B cell (primary cell): ENCODE measurements around the gene SINHCAF. TPM values are rescaled to one million over a fixed set of nuclear protein-coding genes. Genes with fewer than 3 reads are reported as not detected.
"Not testable (repeated sequence)": the region's sequence is repeated elsewhere in the genome, so short reads cannot be mapped to it uniquely, and the experiment has no call there.

Experiments
- ATAC-seq: fragments of 200-7000 bp; cut with Tn5 transposase; one replicate; pipeline ENCODE4 v1.10.0; 2021; ENCODE audit warnings: low read depth, mild to moderate bottlenecking, moderate number of reproducible peaks, moderate library complexity
- CTCF ChIA-PET: fragments of 350-600 bp; sonication (Branson Sonifier 250); formaldehyde crosslinking; loops from one replicate; lab custom pipeline; 2021; ENCODE audit warnings: antibody characterized with exemption, inconsistent platforms; lab: Charles Lee
- POLR2A ChIA-PET: fragments of 350-600 bp; sonication (Branson Sonifier 250); formaldehyde crosslinking; loops from one replicate; lab custom pipeline; 2021; ENCODE audit warnings: antibody characterized with exemption; lab: Charles Lee
- DNase-seq: peaks from one replicate; pipeline ENCODE4 v3.0.0; 2013
- H2AFZ ChIP-seq: 2 replicates; pipeline ENCODE4 v1.6.1; 2012; ENCODE audit warnings: mild to moderate bottlenecking, low read depth, low read length; ENCODE audit not compliant: insufficient read depth, poor library complexity, severe bottlenecking
- H3K27ac ChIP-seq, 2 donors: 1 replicate in 1 of 2; 2 replicates in 1 of 2; pipeline ENCODE4 v1.5.1; 2012 to 2013; ENCODE audit warnings: low read length in 2 of 2, mild to moderate bottlenecking in 2 of 2, moderate library complexity in 1 of 2
- H3K27me3 ChIP-seq, 4 experiments: fragments of 200-600 bp in 1 of 4; sonication (generic) in 1 of 4; replicated peaks in 1 of 4; 1 replicate in 2 of 4; 2 replicates in 2 of 4; pipeline versions ENCODE4 v1.6.1 to v1.7.0; 2013 to 2016; ENCODE audit warnings: low read length in 3 of 4, mild to moderate bottlenecking in 2 of 4, mixed read lengths in 1 of 4, moderate library complexity in 1 of 4; ENCODE audit not compliant: insufficient read depth in 4 of 4, control insufficient read depth in 3 of 4; ENCODE audit errors: control extremely low read depth in 1 of 4
- H3K36me3 ChIP-seq, 2 experiments: replicated peaks in 1 of 2; 1 replicate in 1 of 2; 2 replicates in 1 of 2; pipeline versions ENCODE4 v1.6.1 to v1.7.1; 2013; ENCODE audit warnings: low read length in 1 of 2; ENCODE audit not compliant: insufficient read depth in 2 of 2, control insufficient read depth in 1 of 2; ENCODE audit errors: control extremely low read depth in 1 of 2, extremely low read depth in 1 of 2
- H3K4me1 ChIP-seq, 2 donors: fragments of 200-600 bp in 1 of 2; sonication (generic) in 1 of 2; 1 replicate in 1 of 2; 2 replicates in 1 of 2; pipeline versions ENCODE4 v1.5.1 to v1.6.1; 2013 to 2017; ENCODE audit warnings: low read length in 2 of 2; ENCODE audit not compliant: control insufficient read depth in 2 of 2, insufficient read depth in 2 of 2
- H3K4me2 ChIP-seq: replicated peaks from 2 replicates; pipeline ENCODE3; 2012; ENCODE audit warnings: mild to moderate bottlenecking, low read depth, low read length; ENCODE audit not compliant: poor library complexity, severe bottlenecking
- H3K4me3 ChIP-seq, 5 experiments: fragments of 200-600 bp in 1 of 5; sonication (generic) in 1 of 5; 1 replicate in 3 of 5; 2 replicates in 2 of 5; pipeline versions ENCODE4 v1.5.1 to v1.7.0; 2011 to 2016; ENCODE audit warnings: low read length in 4 of 5, mild to moderate bottlenecking in 4 of 5, low read depth in 2 of 5, control low read depth in 1 of 5, moderate library complexity in 1 of 5; ENCODE audit not compliant: insufficient read depth in 1 of 5; ENCODE audit errors: control extremely low read depth in 1 of 5, extremely low read depth in 1 of 5
- H3K79me2 ChIP-seq: fragments of 200-600 bp; sonication (generic); one replicate; pipeline ENCODE4 v1.6.0; 2016; ENCODE audit warnings: low read length; ENCODE audit not compliant: control insufficient read depth, insufficient read depth
- H3K9ac ChIP-seq: fragments of 200-600 bp; sonication (generic); 2 replicates; pipeline ENCODE4 v1.6.1; 2017; ENCODE audit warnings: mild to moderate bottlenecking, low read length, moderate library complexity
- H3K9me3 ChIP-seq, 3 donors: one replicate each; pipeline versions ENCODE4 v1.6.1 to v1.7.1; 2013; ENCODE audit warnings: low read length in 2 of 3; ENCODE audit not compliant: control insufficient read depth in 2 of 3, insufficient read depth in 1 of 3; ENCODE audit errors: control extremely low read depth in 1 of 3
- H4K20me1 ChIP-seq: 2 replicates; pipeline ENCODE4 v1.6.0; 2012; ENCODE audit warnings: mild to moderate bottlenecking, low read length; ENCODE audit not compliant: insufficient read depth, control insufficient read depth, poor library complexity, severe bottlenecking
- H3K27ac Mint-ChIP-seq: one replicate; pipeline ENCODE4 v1.8.0; 2021; ENCODE audit warnings: mixed read lengths
- H3K27me3 Mint-ChIP-seq: one replicate; pipeline ENCODE4 v1.8.0; 2021; ENCODE audit warnings: mixed read lengths
- H3K4me1 Mint-ChIP-seq: one replicate; pipeline ENCODE4 v1.8.0; 2021; ENCODE audit warnings: mixed read lengths
- H3K4me3 Mint-ChIP-seq: one replicate; pipeline ENCODE4 v1.8.0; 2021; ENCODE audit warnings: mixed read lengths
- H3K9me3 Mint-ChIP-seq: one replicate; pipeline ENCODE4 v1.8.0; 2022; ENCODE audit warnings: mixed read lengths; ENCODE audit not compliant: insufficient read depth
- CTCF ChIP-seq: fragments of 200-600 bp; IDR thresholded peaks from one replicate; pipeline ENCODE4 v1.8.0; 2022; ENCODE audit warnings: antibody characterized with exemption, mild to moderate bottlenecking
- EZH2 ChIP-seq: IDR thresholded peaks from 2 replicates; pipeline ENCODE4 v1.6.1; 2012; ENCODE audit warnings: borderline replicate concordance, low read depth, mild to moderate bottlenecking, moderate library complexity, low read length; ENCODE audit not compliant: insufficient read depth, poor library complexity, severe bottlenecking
- WGBS: methylation state at CpG from one replicate; pipeline ENCODE4 v1.1.5; 2013; ENCODE audit warnings: missing lambda C conversion rate; ENCODE audit not compliant: insufficient coverage; 5-methylcytosine and 5-hydroxymethylcytosine counted together
- intact Hi-C: fragments of 100-400 bp; cut with micrococcal nuclease; formaldehyde crosslinking; loops from one replicate; pipeline ENCODE4 v1.10.0; 2022
- polyA plus RNA-seq: library from polyadenylated mRNA; depleted of rRNA; stranded (reverse); fragments of >200 nt; gene quantifications from 2 replicates; pipeline ENCODE4 v1.2.3, GENCODE V29; 2012
- total RNA-seq, 2 donors: library from RNA; stranded (reverse); fragments of 120-200 nt in 1 of 2; gene quantifications; 1 replicate in 1 of 2; 2 replicates in 1 of 2; pipeline versions ENCODE4 v1.2.3 to v1.2.4, GENCODE V29; 2013 to 2022

SINHCAF gene
- total and polyA plus RNA-seq, 2 donors (not counting 1 experiment from before 2014, with no cell fraction given) = 43.5 to 129 TPM

GRCh38 chr12:31275491-31275890, 50.5 kb downstream of the SINHCAF start:
- Histone ChIP-seq H2AFZ (no peak overlapping the region), H4K20me1 (peaks cover 4% of the 10 kb centered on the region), H3K36me3 (peaks cover 17 to 23% of the 10 kb centered on the region in 2 experiments), H3K9ac (no peak overlapping the region), H3K4me2 (no peak overlapping the region), H3K4me3 (no peak overlapping the region), H3K27ac (no peak overlapping the region), H3K27me3 (no peaks in the 10 kb centered on the region), H3K4me1 (no peaks in the 10 kb centered on the region), H3K9me3 (no peaks in the 10 kb centered on the region), H3K79me2 (no peaks in the 10 kb centered on the region)
- TF ChIP-seq CTCF (no peak), EZH2 (no peak)
- Mint-ChIP-seq H3K27ac (no peak overlapping the region), H3K27me3 (no peaks in the 10 kb centered on the region), H3K9me3 (no peaks in the 10 kb centered on the region), H3K4me3 (no peak overlapping the region), H3K4me1 (peaks cover 3% of the 10 kb centered on the region)
- DNase-seq (no peak), ATAC-seq (no peak)
- ChIA-PET CTCF (interaction anchor here (0.6 to 1.0 kb wide), 3 partner anchors 24 to 89 kb away, joined by 3 read pairs; no protein-coding TSS in a partner anchor), POLR2A (no interaction called here)
- no CpG with 5 or more reads among the region's 2 CpGs for WGBS
- intact Hi-C loops = no loop called here

- Mint-ChIP-seq H3K27me3 (no peaks in the 10 kb centered on the region), H3K4me3 (no peak overlapping the region), H3K4me1 (peaks cover 3% of the 10 kb centered on the region), H3K9me3 (no peaks in the 10 kb centered on the region), H3K27ac (no peak overlapping the region)
- Histone ChIP-seq H4K20me1 (peaks cover 4% of the 10 kb centered on the region), H3K9ac (no peak overlapping the region), H3K79me2 (no peaks in the 10 kb centered on the region), H3K9me3 (no peaks in the 10 kb centered on the region), H3K27ac (no peak overlapping the region), H2AFZ (no peak overlapping the region), H3K27me3 (no peaks in the 10 kb centered on the region), H3K4me3 (no peak overlapping the region), H3K4me2 (no peak overlapping the region), H3K36me3 (peaks cover 10 to 17% of the 10 kb centered on the region in 2 experiments), H3K4me1 (no peaks in the 10 kb centered on the region)
- POLR2A ChIA-PET = no interaction called here
- ATAC-seq (no peak), DNase-seq (no peak)
- CTCF ChIA-PET = interaction anchor here (1.0 kb wide), 1 partner anchor 23 kb away, joined by 3 read pairs; no protein-coding TSS in a partner anchor
- intact Hi-C loops = no loop called here
- no CpG with 5 or more reads among the region's 2 CpGs for WGBS
- TF ChIP-seq CTCF (no peak), EZH2 (no peak)
These were observed 51.2 kb downstream of the SINHCAF start for GRCh38 chr12:31274520-31275300.

GRCh38 chr12:31273794-31274193, 52.2 kb downstream of the SINHCAF start:
- ATAC-seq, H3K9ac ChIP-seq, H3K79me2 ChIP-seq, H3K27ac Mint-ChIP-seq, H3K27me3 Mint-ChIP-seq, H3K4me1 ChIP-seq, H2AFZ ChIP-seq, intact Hi-C loops, H3K4me3 ChIP-seq, DNase-seq, H3K27me3 ChIP-seq, H3K4me1 Mint-ChIP-seq, H3K9me3 Mint-ChIP-seq, H3K4me3 Mint-ChIP-seq, H4K20me1 ChIP-seq, H3K27ac ChIP-seq, H3K9me3 ChIP-seq, POLR2A ChIA-PET, H3K4me2 ChIP-seq: not testable (repeated sequence)
- no CpG with 5 or more reads among the region's 6 CpGs for WGBS
- CTCF ChIA-PET = interaction anchor here (2.6 to 3.4 kb wide), 3 partner anchors 19 to 426 kb away, joined by 21 to 45 read pairs (median 27); no protein-coding TSS in a partner anchor
- H3K36me3 ChIP-seq = peaks cover 9 to 11% of the 10 kb centered on the region in 2 experiments
